ENCODE results near the gene AQP12B.

AQP12B gene

GRCh38 chr2:240717681-240718581, 35.2 kb upstream of the AQP12B start:
- no peak for DNase-seq

- no peak for DNase-seq
Measured at GRCh38 chr2:240717181-240717641, 34.5 kb upstream of the AQP12B start.

- no peak for DNase-seq
Measured at GRCh38 chr2:240716130-240716798, 33.6 kb upstream of the AQP12B start.

GRCh38 chr2:240714747-240715725, 32.4 kb upstream of the AQP12B start:
- no peak for DNase-seq

GRCh38 chr2:240713928-240714746, 31.5 kb upstream of the AQP12B start:
- no peak for DNase-seq

- DNase-seq, result no peak
Measured at GRCh38 chr2:240713071-240713927, 30.6 kb upstream of the AQP12B start.

GRCh38 chr2:240712121-240712520, 29.4 kb upstream of the AQP12B start:
- DNase-seq, result no peak

GRCh38 chr2:240711701-240712100, 29.0 kb upstream of the AQP12B start:
- DNase-seq, result no peak

- DNase-seq, result no peak
Measured at GRCh38 chr2:240711296-240711695, 28.6 kb upstream of the AQP12B start.

GRCh38 chr2:240708457-240708856, 25.8 kb upstream of the AQP12B start:
- DNase-seq, result no peak

GRCh38 chr2:240707821-240708220, 25.1 kb upstream of the AQP12B start:
- DNase-seq, result no peak

- no peak for DNase-seq
Measured at GRCh38 chr2:240707043-240707756, 24.5 kb upstream of the AQP12B start.

- no peak for DNase-seq
Measured at GRCh38 chr2:240705204-240705791, 22.6 kb upstream of the AQP12B start.

GRCh38 chr2:240704651-240705050, 22.0 kb upstream of the AQP12B start:
- DNase-seq, result peak; percentile 36

- no peak for DNase-seq
Measured at GRCh38 chr2:240703417-240704341, 21.0 kb upstream of the AQP12B start.

- no peak for DNase-seq
Measured at GRCh38 chr2:240702640-240703011, 19.9 kb upstream of the AQP12B start.

- no peak for DNase-seq
Measured at GRCh38 chr2:240701736-240702639, 19.3 kb upstream of the AQP12B start.

All from stimulated activated CD4-positive, alpha-beta T cell treated with anti-CD3 and anti-CD28 coated beads, Interleukin-4, amount 100 ng/mL, for 1 hour (primary cell).